ENCODE data around the gene FBF1.
"Not testable (repeated sequence)": the region's sequence is repeated elsewhere in the genome, so short reads cannot be mapped to it uniquely, and the experiment has no call there.

FBF1 gene

GRCh38 chr17:75894049-75894733 is 46.7 kb downstream of the FBF1 start:
- DNase-seq: no peak

DNA sequence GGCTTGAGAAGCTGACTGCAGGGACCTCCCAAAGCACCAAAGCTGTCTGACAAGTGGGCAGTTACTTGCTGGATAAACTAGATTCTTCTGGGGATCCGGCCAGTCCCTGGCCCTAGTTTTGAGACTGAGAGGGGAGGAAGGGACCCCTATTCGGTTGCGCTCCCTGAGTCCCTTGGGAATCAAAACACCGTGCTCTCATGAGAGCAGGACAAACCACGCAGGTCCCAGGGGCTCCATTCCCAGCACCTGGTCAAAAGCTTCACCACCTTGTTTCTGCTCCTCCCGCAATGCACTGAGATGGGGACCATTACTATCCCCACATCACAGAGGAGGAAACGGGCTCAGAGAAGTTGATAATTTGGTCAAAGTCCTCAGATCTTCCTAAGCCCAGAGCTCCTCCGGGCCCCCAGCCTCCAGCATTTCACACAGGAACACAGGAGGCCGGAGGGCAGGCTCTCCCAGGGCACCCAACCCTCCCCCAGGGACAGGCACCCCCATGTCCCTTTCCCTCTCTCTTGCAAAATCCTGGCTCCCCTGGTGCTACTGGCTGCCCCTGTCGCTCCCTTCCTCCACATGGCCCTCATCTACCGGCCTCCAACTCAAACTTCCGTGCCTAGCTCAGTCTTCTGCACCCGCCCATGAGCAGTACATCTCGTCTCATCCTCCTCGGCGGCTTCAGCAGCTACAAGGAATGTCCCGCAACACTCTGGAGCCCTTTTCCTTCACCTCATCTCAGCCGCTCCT is 47.4 kb downstream of the FBF1 start:
- no peak for DNase-seq

DNA sequence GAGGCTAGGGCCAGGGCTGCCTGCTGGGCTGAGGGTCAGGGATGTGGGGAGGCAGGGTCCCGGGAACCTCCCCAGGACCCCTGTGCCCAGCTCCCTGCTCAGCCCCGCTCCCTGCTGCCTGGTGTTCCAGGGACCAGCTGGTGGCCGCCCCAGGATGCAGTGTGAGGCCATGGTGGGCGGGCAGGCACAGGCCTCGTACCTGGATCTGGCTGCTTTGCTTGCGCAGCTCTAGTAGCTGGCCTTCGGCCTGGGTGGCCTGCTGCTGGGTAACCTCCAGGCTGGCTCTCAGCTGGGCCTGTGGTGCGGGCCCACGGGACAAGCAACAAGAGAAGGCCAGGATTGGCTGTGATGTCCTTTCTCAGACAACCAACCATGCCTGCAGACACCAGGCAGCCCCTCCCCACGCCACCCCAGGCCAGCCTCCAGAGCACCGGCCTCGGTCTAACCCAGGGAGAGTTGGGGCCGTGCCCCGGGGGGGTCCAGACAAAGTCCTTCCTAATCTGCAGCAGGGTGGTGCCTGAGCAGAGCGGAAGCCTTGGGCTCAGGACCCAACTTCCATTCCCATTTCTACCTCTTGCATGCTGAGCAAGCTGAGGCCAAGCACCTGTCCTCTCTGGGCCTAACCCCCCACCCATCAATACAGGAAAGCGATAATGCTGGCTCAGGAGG is 48.2 kb downstream of the FBF1 start:
- DNase-seq: no peak

DNA sequence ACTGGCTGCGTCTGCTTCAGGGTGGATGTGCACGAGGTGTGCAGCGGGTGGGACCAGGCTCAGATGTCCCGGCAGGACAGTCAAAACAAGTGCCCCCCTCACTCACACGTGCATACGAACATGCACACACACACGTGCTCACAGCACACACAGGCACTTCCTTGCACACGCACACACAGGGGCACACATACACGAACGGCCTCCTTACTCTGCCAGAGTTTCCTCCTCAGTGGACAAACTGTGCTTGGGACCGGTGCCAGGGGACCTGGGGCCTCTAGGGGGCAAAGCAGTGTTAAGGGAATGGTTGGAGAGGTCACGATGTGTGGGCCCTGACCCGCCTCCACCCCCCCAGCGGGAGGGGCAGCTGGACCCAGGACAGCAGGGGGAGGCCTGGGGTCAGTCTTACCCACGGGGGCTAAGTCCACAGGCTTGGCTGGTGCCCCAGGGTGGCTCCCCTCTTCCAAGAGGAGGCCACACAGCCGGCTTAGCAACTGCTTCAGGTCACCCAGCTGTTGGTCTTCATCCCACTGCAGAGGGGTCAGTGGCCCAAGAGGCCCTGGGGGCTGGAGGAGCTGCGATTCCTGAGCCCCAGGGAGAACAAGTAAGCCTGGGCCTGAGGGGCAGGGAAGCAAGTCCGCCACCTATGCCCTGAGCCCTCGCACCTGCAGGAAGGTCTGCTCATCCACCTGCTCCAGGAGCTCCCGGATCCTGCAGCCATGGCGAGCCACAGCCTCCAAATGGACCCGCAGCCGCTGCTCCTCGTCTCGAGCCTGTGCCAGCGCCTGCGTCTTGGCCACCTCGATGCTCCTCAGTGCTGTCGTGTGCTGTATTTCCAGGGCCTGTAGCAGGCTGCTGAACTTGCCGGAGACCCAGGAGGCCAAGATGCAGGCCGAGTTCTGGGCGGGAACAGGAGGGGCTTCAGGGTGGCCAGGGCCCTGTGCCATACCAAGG is 49.0 kb downstream of the FBF1 start:
- DNase-seq: no peak

GRCh38 chr17:75891022-75891604 is 49.7 kb downstream of the FBF1 start:
- no peak for DNase-seq

GRCh38 chr17:75889454-75889853 is 51.4 kb downstream of the FBF1 start:
- no peak for DNase-seq

- no peak for DNase-seq
Observed at GRCh38 chr17:75888484-75888883, 52.4 kb downstream of the FBF1 start.

DNA sequence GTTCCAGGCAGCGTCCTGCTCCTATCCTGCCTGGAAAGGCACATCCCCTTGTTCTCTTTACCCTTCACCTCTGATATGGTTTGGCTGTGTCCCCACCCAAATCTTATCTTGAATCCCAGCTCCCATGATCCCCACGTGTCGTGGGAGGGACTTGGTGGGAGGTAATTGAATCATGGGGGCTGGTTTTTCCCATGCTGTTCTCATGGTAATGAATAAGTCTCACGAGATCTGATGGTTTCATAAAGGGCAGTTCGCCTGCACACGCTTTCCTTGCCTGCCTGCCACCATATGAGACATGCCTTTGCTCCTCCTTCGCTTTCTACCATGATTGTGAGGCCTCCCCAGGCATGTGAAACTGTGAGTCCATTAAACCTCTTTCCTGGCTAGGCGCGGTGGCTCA is 55.0 kb downstream of the FBF1 start:
- not testable (repeated sequence) for DNase-seq

- no peak for DNase-seq
Observed at GRCh38 chr17:75885431-75885830, 55.4 kb downstream of the FBF1 start.

- DNase-seq: no peak
Observed at GRCh38 chr17:75881678-75882454, 59.0 kb downstream of the FBF1 start.

- DNase-seq: no peak
Observed at GRCh38 chr17:75880266-75880665, 60.6 kb downstream of the FBF1 start.

GRCh38 chr17:75878174-75878998 is 62.5 kb downstream of the FBF1 start, which contains the start of gene TRIM47:
TRIM47 (minus strand) TSS chr17:75878581; CDS start chr17:75878548, 33 bp downstream.
- no peak for DNase-seq

- peak; percentile 41 for DNase-seq
Observed at GRCh38 chr17:75877752-75878173, 63.1 kb downstream of the FBF1 start.

DNA sequence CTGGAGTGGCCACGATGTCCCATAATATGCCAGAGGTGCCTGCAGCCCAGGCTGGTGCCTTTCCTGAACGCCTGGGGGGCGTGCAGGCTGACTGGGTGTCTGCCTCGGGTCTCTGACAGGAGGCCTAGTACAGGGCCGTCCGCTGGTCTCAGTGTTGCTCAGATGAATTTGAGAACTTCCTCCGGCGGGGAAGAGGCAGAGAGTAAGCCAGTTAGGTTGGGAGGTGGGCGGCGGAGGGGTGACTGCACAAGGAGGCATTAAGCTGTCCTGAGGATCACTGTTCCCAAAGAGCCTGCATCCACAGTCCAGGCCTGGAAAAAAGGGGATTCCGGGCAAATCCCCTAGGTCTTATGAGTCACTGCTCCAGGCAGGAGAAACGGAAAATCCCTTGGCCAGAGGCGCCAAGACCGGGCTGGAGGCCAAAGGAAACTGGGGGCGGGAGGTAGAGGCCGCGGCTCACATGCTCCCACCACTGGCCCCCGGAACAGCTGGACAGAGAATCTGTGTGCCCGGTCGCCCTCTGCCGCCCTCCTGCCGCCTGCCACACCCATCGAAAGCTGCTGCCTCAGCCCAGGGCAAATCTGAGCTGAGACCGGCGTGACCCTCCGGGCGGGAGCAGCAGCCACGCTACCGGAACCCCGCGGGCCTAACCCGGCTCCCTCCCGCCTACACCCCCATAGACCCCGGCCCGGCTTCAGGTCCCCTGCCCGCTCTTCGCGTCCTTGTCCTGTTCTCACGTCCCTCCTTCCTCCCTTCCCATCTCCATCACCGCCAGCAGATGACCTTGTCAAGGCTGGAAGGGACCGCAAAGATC is 63.7 kb downstream of the FBF1 start:
- DNase-seq: no peak

- no peak for DNase-seq
Observed at GRCh38 chr17:75876190-75876937, 64.5 kb downstream of the FBF1 start.

GRCh38 chr17:75875940-75876189 is 65.0 kb downstream of the FBF1 start:
- no peak for DNase-seq

- no peak for DNase-seq
Observed at GRCh38 chr17:75875182-75875939, 65.5 kb downstream of the FBF1 start.
